ENCODE results near the gene NALCN.

The NALCN gene

GRCh38 chr13:101116341-101116740, 300.0 kb downstream of the NALCN start:
- no peak for DNase-seq

- peak; percentile 3 for DNase-seq
These were observed 300.5 kb downstream of the NALCN start for GRCh38 chr13:101115762-101116171.

GRCh38 chr13:101111894-101112293, 304.4 kb downstream of the NALCN start:
- DNase-seq = no peak

- DNase-seq = no peak
These were observed 307.3 kb downstream of the NALCN start for GRCh38 chr13:101109005-101109404.

GRCh38 chr13:101098873-101099272, 317.4 kb downstream of the NALCN start:
- DNase-seq = peak; percentile 25

- DNase-seq = peak; percentile 18
These were observed 323.3 kb downstream of the NALCN start for GRCh38 chr13:101092985-101093384.

GRCh38 chr13:101090287-101090686, 326.0 kb downstream of the NALCN start:
- DNase-seq = no peak

- no peak for DNase-seq
These were observed 330.8 kb downstream of the NALCN start for GRCh38 chr13:101085551-101085950.

GRCh38 chr13:101082441-101082840, 333.9 kb downstream of the NALCN start:
- DNase-seq = no peak

GRCh38 chr13:101080616-101081015, 335.7 kb downstream of the NALCN start:
- DNase-seq = no peak

- DNase-seq = peak; percentile 82
These were observed 351.0 kb downstream of the NALCN start for GRCh38 chr13:101065329-101065728.

- DNase-seq = no peak
These were observed 356.5 kb downstream of the NALCN start for GRCh38 chr13:101059793-101060192.

- DNase-seq = no peak
These were observed 357.5 kb downstream of the NALCN start for GRCh38 chr13:101058841-101059240.

- no peak for DNase-seq
These were observed 362.8 kb downstream of the NALCN start for GRCh38 chr13:101053301-101054093.

GRCh38 chr13:101049166-101049850, 367.0 kb downstream of the NALCN start:
- no peak for DNase-seq

- DNase-seq = no peak
These were observed 379.8 kb downstream of the NALCN start for GRCh38 chr13:101036546-101036945.

GRCh38 chr13:101035119-101035620, 381.1 kb downstream of the NALCN start:
- DNase-seq = no peak

- DNase-seq = no peak
These were observed 389.4 kb downstream of the NALCN start for GRCh38 chr13:101026736-101027398.

- no peak for DNase-seq
These were observed 390.0 kb downstream of the NALCN start for GRCh38 chr13:101026328-101026727.

GRCh38 chr13:101025925-101026324, 390.4 kb downstream of the NALCN start:
- DNase-seq = no peak

GRCh38 chr13:101025519-101025918, 390.8 kb downstream of the NALCN start:
- DNase-seq = no peak

GRCh38 chr13:101019126-101019525, 397.2 kb downstream of the NALCN start:
- DNase-seq = no peak

- peak; percentile 78 for DNase-seq
These were observed 397.6 kb downstream of the NALCN start for GRCh38 chr13:101018720-101019119.

Data from fibroblast of skin of abdomen (primary cell).